ENCODE results near the gene XCL1. TPM values are rescaled to one million over a fixed set of nuclear protein-coding genes. Genes with fewer than 3 reads are reported as not detected.

XCL1 gene
- total and polyA plus RNA-seq, 10 donors = 0.51 to 3.6 (median 1.4) TPM

DNA sequence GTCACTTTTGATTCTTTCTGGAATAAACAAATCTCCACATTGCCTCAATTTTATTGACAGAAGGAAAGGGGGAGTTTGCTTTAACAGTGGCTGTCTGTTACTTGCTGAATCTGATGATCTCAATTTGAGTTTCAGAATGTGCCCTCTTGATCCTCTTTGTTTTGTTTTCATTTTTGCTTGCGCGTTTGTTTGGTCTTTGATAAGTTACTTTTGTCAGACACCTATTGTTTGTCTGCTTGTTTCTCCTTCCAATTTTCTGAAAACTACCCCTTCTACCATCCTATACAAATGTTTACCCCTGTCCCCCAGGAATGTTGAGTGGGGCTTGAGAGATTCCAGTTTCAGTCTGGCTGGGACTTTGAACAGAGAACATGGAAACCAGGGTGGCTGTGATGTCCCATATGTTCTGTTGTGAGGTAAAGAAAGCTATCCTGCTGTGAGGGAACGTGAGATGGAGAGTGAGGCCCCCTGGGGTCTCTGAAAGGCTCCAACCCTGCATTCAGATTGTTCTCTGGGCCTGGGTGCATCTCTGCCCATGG, 20.8 kb upstream of the XCL1 start:
- DNase-seq = no peak
- peak overlapping the region in 3 of 8 donors; percentile 36 to 75 (median 53) for H3K27ac ChIP-seq
- WGBS, 5 donors = 69 to 84% (median 77%) methylated on average over 3 of the region's 3 CpGs
- intact Hi-C loops (cut with DNase I; ENCODE audit: low total_unique reads) = no loop called here
- no peaks in the 10 kb centered on the region for H3K36me3 ChIP-seq
- H3K4me1 ChIP-seq = peaks cover 0 to 11% (median 0%) of the 10 kb centered on the region in 6 donors
- no peak overlapping the region for H3K4me3 ChIP-seq
- H3K27me3 ChIP-seq (replicated peaks in 1 of 7) = no peaks in the 10 kb centered on the region
- no peak for TF ChIP-seq POLR2AphosphoS5 (IDR thresholded peaks at IDR 0.05)
- no peak for TF ChIP-seq POLR2A (IDR thresholded peaks at IDR 0.05)
- TF ChIP-seq, protein P1, sequence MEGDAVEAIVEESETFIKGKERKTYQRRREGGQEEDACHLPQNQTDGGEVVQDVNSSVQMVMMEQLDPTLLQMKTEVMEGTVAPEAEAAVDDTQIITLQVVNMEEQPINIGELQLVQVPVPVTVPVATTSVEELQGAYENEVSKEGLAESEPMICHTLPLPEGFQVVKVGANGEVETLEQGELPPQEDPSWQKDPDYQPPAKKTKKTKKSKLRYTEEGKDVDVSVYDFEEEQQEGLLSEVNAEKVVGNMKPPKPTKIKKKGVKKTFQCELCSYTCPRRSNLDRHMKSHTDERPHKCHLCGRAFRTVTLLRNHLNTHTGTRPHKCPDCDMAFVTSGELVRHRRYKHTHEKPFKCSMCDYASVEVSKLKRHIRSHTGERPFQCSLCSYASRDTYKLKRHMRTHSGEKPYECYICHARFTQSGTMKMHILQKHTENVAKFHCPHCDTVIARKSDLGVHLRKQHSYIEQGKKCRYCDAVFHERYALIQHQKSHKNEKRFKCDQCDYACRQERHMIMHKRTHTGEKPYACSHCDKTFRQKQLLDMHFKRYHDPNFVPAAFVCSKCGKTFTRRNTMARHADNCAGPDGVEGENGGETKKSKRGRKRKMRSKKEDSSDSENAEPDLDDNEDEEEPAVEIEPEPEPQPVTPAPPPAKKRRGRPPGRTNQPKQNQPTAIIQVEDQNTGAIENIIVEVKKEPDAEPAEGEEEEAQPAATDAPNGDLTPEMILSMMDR (IDR thresholded peaks at IDR 0.05 in 8 of 11, conservative IDR thresholded peaks at IDR 0.05 in 3 of 11) = no peak
- no peaks in the 10 kb centered on the region for H3K9me3 ChIP-seq

DNA sequence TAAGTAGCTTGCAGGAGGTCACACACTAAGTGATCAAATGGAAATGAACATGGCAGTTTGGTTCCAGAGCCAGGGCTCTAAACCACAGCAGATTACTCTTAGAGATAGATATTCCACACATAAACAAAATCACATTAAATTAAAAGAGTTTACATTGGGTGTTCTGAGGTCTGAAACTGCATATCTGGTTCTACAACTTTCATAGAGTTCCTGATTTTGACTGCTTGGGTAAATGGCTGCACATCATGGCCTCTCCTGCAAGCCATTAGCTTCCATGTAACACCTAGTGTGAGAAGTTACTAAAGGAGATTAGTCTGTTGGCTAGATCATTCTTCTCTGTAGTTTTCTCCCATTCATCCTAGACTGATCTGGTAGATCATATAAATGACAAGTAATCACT, 19.8 kb upstream of the XCL1 start:
- intact Hi-C loops (cut with DNase I; ENCODE audit: low total_unique reads) = no loop called here

DNA sequence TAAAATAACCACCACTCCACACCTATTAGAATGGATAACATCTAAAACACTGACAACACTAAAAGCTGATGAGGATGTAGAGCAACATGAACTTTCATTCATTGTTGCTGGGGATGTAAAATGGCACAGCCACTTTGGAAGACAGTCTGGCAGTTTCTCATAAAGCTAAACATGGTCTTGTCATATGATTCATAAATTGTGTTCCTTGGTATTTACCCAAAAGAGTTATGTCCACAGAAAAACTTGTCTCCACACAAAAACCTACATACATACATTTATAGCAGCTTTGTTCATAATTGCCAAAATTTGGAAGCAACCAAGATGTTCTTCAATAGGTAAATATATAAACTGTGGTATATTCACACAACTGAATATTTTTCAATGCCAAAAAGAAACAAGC, 16.0 kb upstream of the XCL1 start:
- Histone ChIP-seq H3K36me3 (no peaks in the 10 kb centered on the region), H3K27me3 (replicated peaks in 1 of 7) (no peaks in the 10 kb centered on the region), H3K4me3 (no peak overlapping the region), H3K4me1 (peaks cover 0 to 3% (median 0%) of the 10 kb centered on the region in 6 donors), H3K27ac (no peak overlapping the region), H3K9me3 (no peaks in the 10 kb centered on the region)
- TF ChIP-seq POLR2AphosphoS5 (IDR thresholded peaks at IDR 0.05) (no peak), POLR2A (IDR thresholded peaks at IDR 0.05) (no peak)
- TF ChIP-seq, protein P1 (IDR thresholded peaks at IDR 0.05 in 8 of 11, conservative IDR thresholded peaks at IDR 0.05 in 3 of 11) = no peak
- DNase-seq = no peak
- intact Hi-C loops (cut with DNase I; ENCODE audit: low total_unique reads) = no loop called here

More for the DNA sequence above, 19.8 kb upstream of the XCL1 start:
- no peak for TF ChIP-seq POLR2A (IDR thresholded peaks at IDR 0.05)
- no peak for TF ChIP-seq POLR2AphosphoS5 (IDR thresholded peaks at IDR 0.05)
- TF ChIP-seq, protein P1 (IDR thresholded peaks at IDR 0.05 in 8 of 11, conservative IDR thresholded peaks at IDR 0.05 in 3 of 11) = no peak
- no peak for DNase-seq
- no peaks in the 10 kb centered on the region for H3K9me3 ChIP-seq
- no peak overlapping the region for H3K27ac ChIP-seq
- H3K27me3 ChIP-seq (replicated peaks in 1 of 7) = no peaks in the 10 kb centered on the region
- no peak overlapping the region for H3K4me3 ChIP-seq
- H3K4me1 ChIP-seq = peaks cover 0 to 11% (median 0%) of the 10 kb centered on the region in 6 donors
- H3K36me3 ChIP-seq = no peaks in the 10 kb centered on the region

DNA sequence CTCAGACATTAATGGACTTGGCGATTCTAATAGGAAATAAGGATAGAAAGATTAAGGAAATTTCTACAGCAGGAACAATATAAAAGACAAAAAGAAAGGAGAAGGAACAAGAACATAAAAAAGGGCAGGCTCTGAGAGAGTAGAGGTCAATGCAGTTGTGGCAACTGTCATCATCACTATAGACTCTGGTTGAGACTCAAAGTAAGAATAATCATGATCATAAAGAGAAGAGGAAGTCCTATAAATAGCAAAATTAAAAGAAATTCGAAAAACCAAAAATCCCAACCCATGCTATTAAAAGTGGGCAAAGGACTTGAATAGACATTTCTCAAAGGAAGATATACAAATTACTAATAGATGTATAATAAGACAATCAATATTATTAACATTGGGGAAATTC, 14.4 kb upstream of the XCL1 start:
- H3K27me3 ChIP-seq (replicated peaks in 1 of 7) = no peaks in the 10 kb centered on the region
- H3K4me3 ChIP-seq = no peak overlapping the region
- H3K4me1 ChIP-seq = no peaks in the 10 kb centered on the region
- no peaks in the 10 kb centered on the region for H3K36me3 ChIP-seq
- TF ChIP-seq POLR2A (IDR thresholded peaks at IDR 0.05) (no peak), POLR2AphosphoS5 (IDR thresholded peaks at IDR 0.05) (no peak)
- TF ChIP-seq, protein P1 (IDR thresholded peaks at IDR 0.05 in 8 of 11, conservative IDR thresholded peaks at IDR 0.05 in 3 of 11) = no peak
- no peak overlapping the region for H3K27ac ChIP-seq
- intact Hi-C loops (cut with DNase I; ENCODE audit: low total_unique reads) = no loop called here
- WGBS, 5 donors = 54 to 64% (median 62%) methylated on average over 2 of the region's 2 CpGs
- no peak for DNase-seq
- H3K9me3 ChIP-seq = no peaks in the 10 kb centered on the region
